ENCODE measurements around the gene PALM3.
"Not testable (repeated sequence)": the region's sequence is repeated elsewhere in the genome, so short reads cannot be mapped to it uniquely, and the experiment has no call there.

PALM3 gene

GRCh38 chr19:14053032-14053431 lies 8.8 kb downstream of the PALM3 start:
- no peak for TF ChIP-seq CTCF (IDR thresholded peaks at IDR 0.05; ENCODE audit: poor library complexity, severe bottlenecking)
- Histone ChIP-seq H3K4me1 (ENCODE audit: insufficient read depth, poor library complexity, severe bottlenecking) (no peaks in the 10 kb centered on the region), H3K9me3 (ENCODE audit: severe bottlenecking) (no peaks in the 10 kb centered on the region), H3K36me3 (ENCODE audit: low read depth) (no peaks in the 10 kb centered on the region), H3K4me3 (ENCODE audit: severe bottlenecking) (no peak overlapping the region), H3K27ac (ENCODE audit: poor library complexity, severe bottlenecking) (no peak overlapping the region), H3K27me3 (ENCODE audit: insufficient read depth, poor library complexity, severe bottlenecking) (peaks cover 3% of the 10 kb centered on the region)
- DNase-seq (ENCODE audit: low spot score): no peak
- ATAC-seq (ENCODE audit: low read depth): no peak

GRCh38 chr19:14052470-14052869 lies 9.4 kb downstream of the PALM3 start:
- Histone ChIP-seq H3K27ac (ENCODE audit: poor library complexity, severe bottlenecking) (no peak overlapping the region), H3K36me3 (ENCODE audit: low read depth) (no peaks in the 10 kb centered on the region), H3K27me3 (ENCODE audit: insufficient read depth, poor library complexity, severe bottlenecking) (no peaks in the 10 kb centered on the region), H3K9me3 (ENCODE audit: severe bottlenecking) (no peaks in the 10 kb centered on the region), H3K4me3 (ENCODE audit: severe bottlenecking) (no peak overlapping the region), H3K4me1 (ENCODE audit: insufficient read depth, poor library complexity, severe bottlenecking) (no peaks in the 10 kb centered on the region)
- TF ChIP-seq CTCF (IDR thresholded peaks at IDR 0.05; ENCODE audit: poor library complexity, severe bottlenecking): no peak
- no peak for DNase-seq (ENCODE audit: low spot score)
- ATAC-seq (ENCODE audit: low read depth): no peak

GRCh38 chr19:14051980-14052379 lies 9.9 kb downstream of the PALM3 start:
- Histone ChIP-seq H3K4me3 (ENCODE audit: severe bottlenecking) (no peak overlapping the region), H3K4me1 (ENCODE audit: insufficient read depth, poor library complexity, severe bottlenecking) (no peaks in the 10 kb centered on the region), H3K27me3 (ENCODE audit: insufficient read depth, poor library complexity, severe bottlenecking) (no peaks in the 10 kb centered on the region), H3K9me3 (ENCODE audit: severe bottlenecking) (no peaks in the 10 kb centered on the region), H3K36me3 (ENCODE audit: low read depth) (no peaks in the 10 kb centered on the region), H3K27ac (ENCODE audit: poor library complexity, severe bottlenecking) (no peak overlapping the region)
- no peak for TF ChIP-seq CTCF (IDR thresholded peaks at IDR 0.05; ENCODE audit: poor library complexity, severe bottlenecking)
- DNase-seq (ENCODE audit: low spot score) (no peak), ATAC-seq (ENCODE audit: low read depth) (no peak)

GRCh38 chr19:14050961-14051360 lies 10.9 kb downstream of the PALM3 start:
- not testable (repeated sequence) for H3K27me3 ChIP-seq (ENCODE audit: insufficient read depth, poor library complexity, severe bottlenecking); H3K9me3 ChIP-seq (ENCODE audit: severe bottlenecking); DNase-seq (ENCODE audit: low spot score); ATAC-seq (ENCODE audit: low read depth); H3K4me1 ChIP-seq (ENCODE audit: insufficient read depth, poor library complexity, severe bottlenecking); H3K4me3 ChIP-seq (ENCODE audit: severe bottlenecking); H3K27ac ChIP-seq (ENCODE audit: poor library complexity, severe bottlenecking); H3K36me3 ChIP-seq (ENCODE audit: low read depth)

- Histone ChIP-seq H3K4me1 (ENCODE audit: insufficient read depth, poor library complexity, severe bottlenecking) (no peaks in the 10 kb centered on the region), H3K27me3 (ENCODE audit: insufficient read depth, poor library complexity, severe bottlenecking) (no peaks in the 10 kb centered on the region), H3K9me3 (ENCODE audit: severe bottlenecking) (no peaks in the 10 kb centered on the region), H3K27ac (ENCODE audit: poor library complexity, severe bottlenecking) (no peak overlapping the region), H3K36me3 (ENCODE audit: low read depth) (no peaks in the 10 kb centered on the region), H3K4me3 (ENCODE audit: severe bottlenecking) (no peak overlapping the region)
- no peak for TF ChIP-seq CTCF (IDR thresholded peaks at IDR 0.05; ENCODE audit: poor library complexity, severe bottlenecking)
- ATAC-seq (ENCODE audit: low read depth): no peak
- no peak for DNase-seq (ENCODE audit: low spot score)
These were observed 11.4 kb downstream of the PALM3 start for GRCh38 chr19:14050512-14050911.
